A172 (cell line): ENCODE data around the gene CA5B. TPM values are rescaled to one million over a fixed set of nuclear protein-coding genes. Genes with fewer than 3 reads are reported as not detected.
"Not testable (repeated sequence)": the region's sequence is repeated elsewhere in the genome, so short reads cannot be mapped to it uniquely, and the experiment has no call there.

Experiments used
- DNase-seq: peaks from one replicate; pipeline ENCODE4 v3.0.0-alpha.2; 2015; ENCODE audit warnings: low spot score
- total RNA-seq: library from RNA; depleted of rRNA; stranded (reverse); fragments of >200 nt; shearing (Covaris generic); gene quantifications from 2 replicates; pipeline ENCODE4 v1.2.3, GENCODE V29; 2014

The CA5B gene
- total RNA-seq, 1 experiment from 2014 or later, result 5.7 TPM

GRCh38 chrX:15747626-15748173 is 9.6 kb downstream of the CA5B start:
- DNase-seq, result no peak

GRCh38 chrX:15748841-15749240 is 10.8 kb downstream of the CA5B start:
- no peak for DNase-seq

- DNase-seq, result no peak
These were observed 11.9 kb downstream of the CA5B start for GRCh38 chrX:15749642-15750610.

GRCh38 chrX:15750611-15751154 is 12.6 kb downstream of the CA5B start:
- DNase-seq, result no peak

- DNase-seq, result peak; percentile 55
These were observed 13.2 kb downstream of the CA5B start for GRCh38 chrX:15751155-15751819.

- no peak for DNase-seq
These were observed 17.0 kb downstream of the CA5B start for GRCh38 chrX:15755091-15755490.

GRCh38 chrX:15758140-15758539 is 20.1 kb downstream of the CA5B start:
- no peak for DNase-seq

GRCh38 chrX:15759886-15760285 is 21.8 kb downstream of the CA5B start:
- DNase-seq, result not testable (repeated sequence)

- DNase-seq, result peak; percentile 52
These were observed 23.6 kb downstream of the CA5B start for GRCh38 chrX:15761564-15762191.

- DNase-seq, result no peak
These were observed 31.4 kb downstream of the CA5B start for GRCh38 chrX:15769300-15769954.

- no peak for DNase-seq
These were observed 44.1 kb downstream of the CA5B start for GRCh38 chrX:15781961-15782699.

- DNase-seq, result no peak
These were observed 47.2 kb downstream of the CA5B start for GRCh38 chrX:15785176-15785750.

- DNase-seq, result no peak
These were observed 48.8 kb downstream of the CA5B start for GRCh38 chrX:15786915-15787314.

- DNase-seq, result peak; percentile 80
These were observed 52.1 kb downstream of the CA5B start, which contains the start of gene ZRSR2 for GRCh38 chrX:15789979-15790768. Gene ZRSR2 (plus strand): TSS chrX:15790484. CDS start chrX:15790496, 12 bp downstream.

GRCh38 chrX:15790769-15791290 is 52.8 kb downstream of the CA5B start:
- no peak for DNase-seq

GRCh38 chrX:15797707-15798106 is 59.6 kb downstream of the CA5B start:
- DNase-seq, result no peak

GRCh38 chrX:15804563-15804962 is 66.5 kb downstream of the CA5B start:
- DNase-seq, result no peak

- DNase-seq, result no peak
These were observed 70.2 kb downstream of the CA5B start for GRCh38 chrX:15808254-15808653.
